NCI-H2227 (cell line): ENCODE measurements around the gene GARRE1.
"Not testable (repeated sequence)": the region's sequence is repeated elsewhere in the genome, so short reads cannot be mapped to it uniquely, and the experiment has no call there.

Experiments
- DNase-seq: peaks from one replicate; lab custom pipeline; 2025; ENCODE audit not compliant: unreplicated experiment; lab: John Stamatoyannopoulos, UW

Gene GARRE1, protein sequence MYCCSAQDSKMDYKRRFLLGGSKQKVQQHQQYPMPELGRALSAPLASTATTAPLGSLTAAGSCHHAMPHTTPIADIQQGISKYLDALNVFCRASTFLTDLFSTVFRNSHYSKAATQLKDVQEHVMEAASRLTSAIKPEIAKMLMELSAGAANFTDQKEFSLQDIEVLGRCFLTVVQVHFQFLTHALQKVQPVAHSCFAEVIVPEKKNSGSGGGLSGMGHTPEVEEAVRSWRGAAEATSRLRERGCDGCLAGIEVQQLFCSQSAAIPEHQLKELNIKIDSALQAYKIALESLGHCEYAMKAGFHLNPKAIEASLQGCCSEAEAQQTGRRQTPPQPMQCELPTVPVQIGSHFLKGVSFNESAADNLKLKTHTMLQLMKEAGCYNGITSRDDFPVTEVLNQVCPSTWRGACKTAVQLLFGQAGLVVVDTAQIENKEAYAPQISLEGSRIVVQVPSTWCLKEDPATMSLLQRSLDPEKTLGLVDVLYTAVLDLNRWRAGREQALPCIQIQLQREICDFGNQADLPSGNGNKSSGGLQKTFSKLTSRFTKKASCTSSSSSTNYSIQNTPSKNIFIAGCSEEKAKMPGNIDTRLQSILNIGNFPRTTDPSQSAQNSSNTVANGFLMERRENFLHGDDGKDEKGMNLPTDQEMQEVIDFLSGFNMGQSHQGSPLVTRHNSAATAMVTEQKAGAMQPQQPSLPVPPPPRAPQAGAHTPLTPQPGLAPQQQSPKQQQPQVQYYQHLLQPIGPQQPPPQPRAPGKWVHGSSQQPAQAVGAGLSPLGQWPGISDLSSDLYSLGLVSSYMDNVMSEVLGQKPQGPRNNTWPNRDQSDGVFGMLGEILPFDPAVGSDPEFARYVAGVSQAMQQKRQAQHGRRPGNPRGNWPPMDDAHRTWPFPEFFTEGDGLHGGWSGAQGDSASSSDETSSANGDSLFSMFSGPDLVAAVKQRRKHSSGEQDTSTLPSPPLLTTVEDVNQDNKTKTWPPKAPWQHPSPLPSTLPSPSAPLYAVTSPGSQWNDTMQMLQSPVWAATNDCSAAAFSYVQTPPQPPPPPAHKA (N-terminal part only)

DNA sequence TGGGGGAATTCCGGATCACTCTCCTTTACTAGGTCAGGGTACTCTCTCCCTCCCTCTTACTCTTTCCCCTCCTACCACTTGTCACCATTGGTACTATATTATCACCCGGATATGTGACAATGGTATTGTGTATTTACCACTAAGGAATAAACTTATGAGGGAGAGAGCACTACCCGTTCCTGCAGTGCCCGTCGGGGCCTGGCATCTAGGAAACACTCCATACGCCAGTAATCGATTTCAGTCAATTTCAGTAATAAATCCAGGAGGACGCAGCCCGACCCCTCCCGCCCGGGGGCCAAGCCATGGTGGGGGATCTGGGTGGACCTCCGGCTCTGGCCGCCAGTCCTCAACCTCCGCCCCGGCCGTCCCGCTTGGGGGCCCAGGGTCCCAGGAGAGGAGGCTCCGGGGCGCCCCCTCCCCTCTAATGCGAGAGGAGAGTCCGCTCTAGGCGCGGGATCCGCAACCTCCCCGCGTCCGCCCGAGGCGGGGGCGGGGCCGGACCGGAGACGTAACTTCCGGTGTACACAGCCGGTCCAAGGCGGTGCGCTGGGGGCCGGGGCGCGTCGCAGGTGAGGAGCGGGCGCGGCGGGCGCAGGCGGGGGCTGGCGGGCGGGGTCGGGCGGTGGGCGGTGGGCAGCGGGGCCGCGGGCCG lies at the start of gene GARRE1:
GARRE1 (plus strand) TSS at position 509 of the 652 bp plus-strand sequence. CDS start 45,920 bp downstream, outside the sequence.
- peak; percentile 100 for DNase-seq

DNA sequence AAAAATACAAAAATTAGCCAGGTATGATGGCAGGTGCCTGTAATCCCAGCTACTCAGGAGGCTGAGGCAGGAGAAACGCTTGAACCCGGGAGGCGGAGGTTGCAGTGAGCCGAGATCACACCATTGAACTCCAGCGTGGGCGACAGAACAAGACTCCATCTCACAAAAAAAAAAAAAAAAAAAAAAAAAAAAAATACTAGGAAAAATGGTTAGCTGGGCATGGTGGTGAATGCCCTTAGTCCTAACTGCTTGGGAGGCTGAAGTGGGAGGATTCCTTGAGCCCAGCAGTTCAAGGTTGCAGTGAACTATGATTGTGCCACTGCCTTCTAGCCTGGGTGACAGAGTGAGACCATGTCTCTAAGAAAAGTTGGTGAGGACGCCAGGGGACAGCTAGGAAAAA lies 49.0 kb upstream of the GARRE1 start:
- not testable (repeated sequence) for DNase-seq

DNA sequence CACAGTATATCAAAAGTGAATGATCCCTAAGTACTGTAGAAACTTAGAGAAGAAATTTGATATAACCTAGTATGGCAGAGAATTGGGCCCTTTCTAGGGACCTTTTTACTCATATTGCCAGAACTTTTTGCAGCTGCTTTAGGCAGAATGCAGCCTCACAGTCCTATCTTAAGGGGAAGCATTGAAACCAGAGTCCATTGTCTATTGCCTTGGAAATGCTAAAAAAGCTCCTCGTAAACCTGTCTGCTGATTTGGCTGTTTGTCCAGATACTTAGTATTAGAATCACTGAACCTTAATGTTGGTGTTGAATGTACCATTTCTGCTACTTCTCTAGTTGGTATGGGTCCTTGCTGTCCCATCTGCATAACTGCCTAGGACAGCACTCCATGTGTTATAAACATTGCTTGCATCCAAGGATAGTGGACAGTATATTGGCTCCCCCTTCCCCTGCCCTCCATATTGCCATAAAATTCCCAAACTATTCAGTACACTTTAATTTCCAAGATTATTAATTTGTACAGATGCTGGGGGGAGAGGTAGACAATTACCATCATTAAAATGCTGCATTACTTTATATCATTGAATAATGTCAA lies 46.0 kb upstream of the GARRE1 start:
- no peak for DNase-seq

- no peak for DNase-seq
Observed at GRCh38 chr19:34209726-34210125, 44.6 kb upstream of the GARRE1 start.

DNA sequence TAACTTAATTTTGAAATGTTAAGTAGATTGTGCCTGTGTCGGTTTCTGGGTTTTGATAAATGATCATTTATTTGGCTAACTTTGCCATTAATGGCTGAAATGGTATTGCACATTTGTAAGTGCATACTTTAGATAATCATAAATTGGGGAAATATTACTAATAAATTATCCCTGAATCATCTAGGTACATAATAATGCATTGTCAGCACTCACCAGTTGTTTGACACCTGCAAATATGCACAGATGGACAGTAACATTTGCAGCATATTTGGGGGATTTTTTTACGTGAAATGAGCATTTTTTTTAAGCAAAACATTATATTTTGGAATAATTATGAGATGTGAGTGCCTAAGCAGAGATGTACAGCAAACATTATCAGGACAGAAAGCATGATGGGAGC lies 41.1 kb upstream of the GARRE1 start:
- no peak for DNase-seq

GRCh38 chr19:34214040-34214439 lies 40.3 kb upstream of the GARRE1 start:
- DNase-seq = no peak

DNA sequence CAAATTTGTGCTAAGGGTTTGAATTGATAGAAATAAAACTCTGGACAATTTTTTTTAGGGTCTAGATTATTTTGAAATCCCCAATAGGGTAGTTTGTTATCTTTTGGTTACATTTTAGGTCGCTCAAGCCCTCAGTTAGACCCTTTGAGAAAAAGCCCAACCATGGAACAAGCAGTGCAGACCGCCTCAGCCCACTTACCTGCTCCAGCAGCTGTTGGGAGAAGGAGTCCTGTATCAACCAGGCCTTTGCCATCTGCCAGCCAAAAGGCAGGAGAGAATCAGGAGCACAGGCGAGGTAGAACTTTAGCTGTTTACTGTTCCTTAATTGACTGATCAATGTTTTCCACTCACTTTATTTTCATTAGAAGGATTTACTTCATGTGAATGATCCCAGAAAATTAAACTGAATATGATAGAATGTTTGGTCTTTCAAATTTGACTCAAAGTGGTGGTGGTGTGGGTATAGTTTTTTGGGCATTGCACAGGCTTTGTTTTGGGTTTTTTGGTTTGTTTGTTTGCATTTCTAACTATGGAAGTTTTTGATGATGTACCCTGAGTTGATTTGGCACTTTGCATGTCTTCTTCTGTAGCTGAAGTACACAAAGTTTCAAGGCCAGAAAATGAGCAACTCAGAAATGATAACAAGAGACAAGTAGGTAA lies 39.2 kb upstream of the GARRE1 start:
- no peak for DNase-seq

DNA sequence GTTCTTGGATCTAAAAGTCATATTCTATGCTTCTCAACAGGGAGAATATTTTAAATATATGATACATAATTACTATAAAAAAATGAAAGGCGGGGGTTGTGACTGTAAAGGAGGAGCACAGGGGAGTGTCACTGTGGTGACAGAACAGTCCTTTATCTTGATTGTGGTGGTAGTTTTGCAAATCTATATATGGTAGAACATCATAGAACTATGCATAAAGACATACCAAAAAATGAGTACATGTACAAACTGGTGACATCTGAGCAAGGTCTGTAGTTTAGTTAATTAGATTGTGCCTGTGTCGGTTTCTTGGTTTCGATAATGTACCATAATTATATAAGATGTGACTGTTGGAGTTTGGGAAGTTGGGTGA lies 38.7 kb upstream of the GARRE1 start:
- no peak for DNase-seq

GRCh38 chr19:34216745-34217219 lies 37.6 kb upstream of the GARRE1 start:
- not testable (repeated sequence) for DNase-seq

GRCh38 chr19:34217952-34218817 lies 36.2 kb upstream of the GARRE1 start:
- peak; percentile 85 for DNase-seq

- DNase-seq = no peak
Observed at GRCh38 chr19:34218818-34219164, 35.6 kb upstream of the GARRE1 start.

DNA sequence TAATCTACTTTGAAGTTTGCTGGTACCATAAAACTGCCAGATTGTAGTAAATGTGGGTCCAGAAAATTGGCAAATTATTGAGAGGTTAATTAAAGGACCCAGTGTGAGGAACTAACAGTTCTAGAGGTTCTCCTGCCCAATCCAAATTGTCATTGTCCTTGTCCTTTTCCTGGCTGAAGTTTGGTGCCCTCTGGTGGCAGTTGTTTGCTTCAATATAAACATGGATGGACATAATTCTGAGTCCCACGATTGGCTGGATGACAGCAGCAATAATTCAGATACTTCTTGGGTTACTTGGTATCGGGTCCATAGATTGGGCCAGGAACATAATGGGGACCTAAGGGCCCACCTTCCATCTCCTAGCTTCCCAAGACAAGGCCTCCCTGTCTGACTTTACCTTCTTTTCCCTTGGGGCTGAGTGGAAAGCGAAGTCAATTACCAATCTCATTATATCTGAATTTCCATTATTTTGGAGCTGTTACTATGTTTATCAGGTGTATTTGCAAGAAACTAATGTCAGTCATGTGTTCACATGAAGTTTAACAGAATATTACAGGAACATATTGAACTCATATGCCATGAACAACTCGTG lies 33.8 kb upstream of the GARRE1 start:
- DNase-seq = peak; percentile 96

- DNase-seq = no peak
Observed at GRCh38 chr19:34222386-34222785, 32.0 kb upstream of the GARRE1 start.

DNA sequence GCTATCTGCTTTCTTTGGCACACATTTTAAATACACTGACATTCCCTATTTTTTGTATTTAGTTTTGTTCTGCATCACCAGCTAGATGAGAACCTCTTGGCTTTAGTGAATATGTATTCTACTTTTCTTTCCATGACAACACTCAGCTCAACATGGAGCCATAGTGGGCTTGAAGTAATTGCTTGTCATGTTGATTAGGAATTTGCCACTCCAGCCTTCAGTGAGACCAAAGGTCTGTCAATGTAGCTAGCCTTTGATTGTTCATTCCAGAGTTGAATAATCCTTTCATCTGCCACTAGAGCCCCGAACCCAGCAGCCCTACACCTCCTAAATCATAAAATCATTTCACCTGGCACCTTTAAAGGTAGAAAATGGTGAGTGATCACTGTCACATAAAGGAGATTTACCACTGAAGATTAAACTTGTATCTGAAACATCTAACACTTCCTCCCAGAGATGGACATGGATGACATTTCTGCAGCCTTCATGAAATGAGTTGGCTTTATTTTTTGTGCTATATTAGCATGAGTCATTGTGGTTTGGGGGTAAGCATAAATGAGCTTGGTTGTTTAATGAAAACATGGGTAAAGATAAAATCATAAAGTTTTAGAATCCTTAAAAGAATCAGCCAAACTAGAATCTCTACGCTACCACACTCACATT lies 29.2 kb upstream of the GARRE1 start:
- DNase-seq = no peak

GRCh38 chr19:34225659-34226015 lies 28.7 kb upstream of the GARRE1 start:
- no peak for DNase-seq

GRCh38 chr19:34226036-34226435 lies 28.3 kb upstream of the GARRE1 start:
- no peak for DNase-seq

GRCh38 chr19:34228347-34228746 lies 26.0 kb upstream of the GARRE1 start:
- no peak for DNase-seq

DNA sequence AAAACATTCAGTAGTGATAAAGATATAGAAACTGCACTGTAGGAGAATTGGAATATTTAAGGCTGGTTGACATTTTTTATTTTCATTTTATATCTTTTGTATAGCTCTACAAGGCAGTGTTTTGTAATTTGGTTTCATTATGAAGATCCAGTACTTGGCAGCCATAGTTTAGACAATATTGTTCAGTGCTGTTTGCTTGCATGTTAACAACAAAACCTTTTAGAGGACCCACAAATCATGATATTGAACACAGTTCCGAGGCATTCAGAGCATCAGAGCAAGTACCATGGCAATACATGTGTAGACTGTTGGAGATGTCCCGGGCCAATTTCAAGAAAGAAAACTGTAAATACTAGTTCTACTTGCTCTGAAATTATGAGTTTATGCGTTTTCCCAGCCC lies 25.6 kb upstream of the GARRE1 start:
- no peak for DNase-seq
